ENCODE measurements around the gene SETD6. TPM values are rescaled to one million over a fixed set of nuclear protein-coding genes. Genes with fewer than 3 reads are reported as not detected.

Gene SETD6
- total and polyA plus RNA-seq, 2 of the 8 experiments (the other 6 are each of a cell fraction or from before 2014, with no cell fraction given), result 25.3 to 40.5 TPM

DNA sequence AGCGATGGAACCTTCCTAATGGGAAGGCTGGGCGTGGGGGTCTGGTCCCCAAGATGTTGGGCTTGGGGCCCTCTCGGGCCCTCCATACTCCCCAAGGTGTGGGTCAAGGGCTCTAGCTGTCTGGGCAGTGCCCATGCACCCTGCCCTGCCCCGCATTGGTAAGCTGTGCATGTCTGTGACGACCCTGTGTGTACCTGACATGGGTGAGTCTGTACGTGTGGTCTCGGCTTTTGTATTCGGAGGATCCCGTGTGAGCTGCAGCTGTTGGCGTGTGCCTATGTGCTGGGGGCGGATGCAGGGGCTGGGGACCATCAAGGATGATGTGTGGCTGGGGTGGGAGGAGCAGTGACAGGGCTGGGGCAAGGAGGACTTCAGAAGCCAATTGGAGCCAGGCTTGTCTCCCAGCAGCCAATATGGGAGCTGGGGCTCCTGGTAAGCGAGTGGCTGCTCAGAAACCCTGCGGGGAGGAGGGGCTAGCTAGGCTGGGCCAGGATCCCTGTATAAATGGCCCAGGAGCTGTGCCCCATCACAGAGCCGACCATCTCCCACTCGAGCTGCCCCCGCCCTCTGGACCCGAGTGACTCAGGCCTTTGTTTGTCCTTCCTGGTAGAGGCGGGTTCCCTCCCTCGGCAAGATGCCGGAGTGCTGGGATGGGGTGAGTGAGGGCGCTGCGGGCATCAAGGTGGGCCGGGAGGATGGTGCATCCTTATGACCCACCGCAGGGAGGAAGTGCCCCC lies 15.5 kb upstream of the SETD6 start, which contains the start of gene NDRG4 (continued):
- TF ChIP-seq ZNF274 (IDR thresholded peaks at IDR 0.05; ENCODE audit: borderline replicate concordance, extremely low read depth, low read length) (no peak), EGR1 (IDR thresholded peaks at IDR 0.05; ENCODE audit: borderline replicate concordance, low read depth, low read length) (no peak), NANOG (IDR thresholded peaks at IDR 0.05; ENCODE audit: insufficient read depth, low read depth, low read length, poor library complexity, severe bottlenecking) (no peak), SP4 (IDR thresholded peaks at IDR 0.05; ENCODE audit: low read length) (no peak), POLR2A (IDR thresholded peaks at IDR 0.05; ENCODE audit: control extremely low read depth in 1 of 2, low read depth in 2 of 2, low read length in 2 of 2) (peak in 1 of 2 experiments; percentile 74; a peak in 2 of 3 replicates), SP1 (IDR thresholded peaks at IDR 0.05; ENCODE audit: low read depth, low read length) (peak; percentile 76; the same call in 1 of the 2 replicates), TBP (IDR thresholded peaks at IDR 0.05; ENCODE audit: low read depth, low read length) (peak; percentile 67; the same call in 1 of the 2 replicates), GTF2F1 (IDR thresholded peaks at IDR 0.05; ENCODE audit: borderline replicate concordance, low read depth, low read length) (no peak), GABPA (IDR thresholded peaks at IDR 0.05; ENCODE audit: borderline replicate concordance, insufficient read depth, low read length) (no peak), TCF12 (IDR thresholded peaks at IDR 0.05; ENCODE audit: low read depth, low read length) (no peak), RAD21 (IDR thresholded peaks at IDR 0.05 in 1 of 2, conservative IDR thresholded peaks at IDR 0.05 in 1 of 2; ENCODE audit: low read depth in 2 of 2, low read length in 2 of 2) (no peak), HDAC6 (IDR thresholded peaks at IDR 0.05; ENCODE audit: low read depth, low read length) (no peak), CREB1 (IDR thresholded peaks at IDR 0.05) (no peak), JUND (IDR thresholded peaks at IDR 0.05; ENCODE audit: low read length) (no peak), SIN3A (conservative IDR thresholded peaks at IDR 0.05 in 1 of 2, IDR thresholded peaks at IDR 0.05 in 1 of 2; ENCODE audit: low read depth in 1 of 2, low read length in 2 of 2) (no peak), RNF2 (IDR thresholded peaks at IDR 0.05; ENCODE audit: borderline replicate concordance, low read depth, low read length, missing control alignments, poor library complexity, severe bottlenecking) (no peak)
- TF ChIP-seq, protein P1, sequence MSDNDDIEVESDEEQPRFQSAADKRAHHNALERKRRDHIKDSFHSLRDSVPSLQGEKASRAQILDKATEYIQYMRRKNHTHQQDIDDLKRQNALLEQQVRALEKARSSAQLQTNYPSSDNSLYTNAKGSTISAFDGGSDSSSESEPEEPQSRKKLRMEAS (IDR thresholded peaks at IDR 0.05), result no peak
